Right ventricle myocardium superior (tissue), 1 donor: ENCODE data around the gene JAKMIP3. TPM values are rescaled to one million over a fixed set of nuclear protein-coding genes. Genes with fewer than 3 reads are reported as not detected.
"Not testable (repeated sequence)": the region's sequence is repeated elsewhere in the genome, so short reads cannot be mapped to it uniquely, and the experiment has no call there.

Source experiments
- ATAC-seq: fragments of 200-7000 bp; cut with Tn5 transposase; one replicate; pipeline ENCODE4 v1.9.1; 2020; ENCODE audit warnings: mild to moderate bottlenecking; ENCODE audit not compliant: poor library complexity
- DNase-seq: peaks from one replicate; pipeline ENCODE4 v3.0.0-alpha.2; 2020
- intact Hi-C: fragments of 100-400 bp; cut with DNase I; formaldehyde crosslinking; loops from one replicate; pipeline ENCODE4 v1.11.2; 2022
- total RNA-seq: library from RNA; stranded (reverse); fragmentation: NEBNext Ultra II Directional; extraction: Animal tissue kit (Norgen Biotek cat#: 25700); gene quantifications from one replicate; pipeline ENCODE4 v1.2.1, GENCODE V29; 2021
- donor health status: DM: no; HTN: yes; CAD: no; lungs with severe emphysema.

The JAKMIP3 gene
- total RNA-seq, 1 donor from 2014 or later: 1.5 TPM

DNA sequence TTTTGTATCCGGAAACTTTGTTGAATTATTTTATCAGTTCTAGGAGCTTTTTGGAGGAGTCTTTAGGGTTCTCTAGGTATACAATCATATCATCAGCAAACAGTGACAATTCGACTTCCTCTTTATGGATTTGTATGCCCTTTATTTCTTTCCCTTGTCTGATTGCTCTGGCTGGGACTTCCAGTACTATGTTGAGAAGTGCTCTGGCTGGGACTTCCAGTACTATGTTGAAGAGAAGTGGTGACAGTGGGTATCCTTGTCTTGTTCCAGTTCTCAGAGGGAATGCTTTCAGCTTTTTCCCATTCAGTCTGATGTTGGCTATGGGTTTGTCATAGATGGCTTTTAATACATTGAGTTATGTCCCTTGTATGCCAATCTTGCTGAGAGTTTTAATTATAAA, 18.6 kb downstream of the JAKMIP3 start:
- intact Hi-C loops, ATAC-seq, DNase-seq: not testable (repeated sequence)

DNA sequence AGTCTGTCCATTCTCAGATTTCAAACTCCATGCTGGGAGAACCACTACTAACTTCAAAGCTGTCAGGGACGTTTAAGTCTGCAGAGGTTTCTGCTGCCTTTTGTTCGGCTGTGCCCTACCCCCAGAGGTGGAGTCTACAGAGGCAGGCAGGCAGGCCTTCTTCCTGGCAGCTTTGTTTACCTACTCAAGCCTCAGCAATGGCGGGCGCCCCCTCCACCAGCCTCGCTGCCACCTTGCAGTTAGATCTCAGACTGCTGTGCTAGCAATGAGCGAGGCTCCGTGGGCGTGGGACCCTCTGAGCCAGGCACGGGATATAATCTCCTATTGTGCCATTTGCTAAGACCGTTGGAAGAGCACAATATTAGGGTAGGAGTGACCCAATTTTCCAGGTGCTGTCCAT, 27.5 kb downstream of the JAKMIP3 start:
- DNase-seq, ATAC-seq, intact Hi-C loops: not testable (repeated sequence)

DNA sequence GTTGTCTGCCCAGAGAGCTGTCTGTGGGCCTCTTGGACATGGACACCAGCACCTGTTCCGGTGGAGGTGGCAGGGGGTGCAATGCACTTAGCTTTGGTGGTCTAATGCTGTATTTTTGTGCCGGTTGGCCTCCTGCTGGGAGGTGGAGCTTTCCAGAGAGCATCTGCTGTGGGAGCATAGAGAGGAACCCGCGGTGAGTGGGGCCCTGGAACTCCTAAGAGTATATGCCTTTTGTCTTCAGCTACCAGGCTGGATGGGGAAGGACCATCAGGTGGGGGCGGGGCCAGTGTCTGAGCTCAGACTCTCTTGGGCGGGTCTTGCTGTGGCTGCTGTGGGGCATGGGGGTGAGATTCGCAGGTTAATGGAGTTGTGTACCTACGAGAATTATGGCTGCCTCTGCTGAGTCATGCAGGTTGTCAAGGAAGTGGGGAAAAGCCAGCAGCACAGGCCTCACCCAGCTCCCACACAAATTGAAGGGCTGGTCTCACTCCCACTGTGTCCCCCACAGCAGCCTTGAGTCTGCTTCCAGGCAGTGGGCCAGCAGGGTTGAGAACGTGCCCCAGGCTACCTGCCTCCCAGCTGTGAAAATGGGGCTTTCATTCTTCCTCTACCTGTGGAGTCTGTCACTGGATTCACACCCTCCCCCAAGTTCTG, 29.0 kb downstream of the JAKMIP3 start:
- DNase-seq: no peak
- no peak for ATAC-seq
- intact Hi-C loops: no loop called here

DNA sequence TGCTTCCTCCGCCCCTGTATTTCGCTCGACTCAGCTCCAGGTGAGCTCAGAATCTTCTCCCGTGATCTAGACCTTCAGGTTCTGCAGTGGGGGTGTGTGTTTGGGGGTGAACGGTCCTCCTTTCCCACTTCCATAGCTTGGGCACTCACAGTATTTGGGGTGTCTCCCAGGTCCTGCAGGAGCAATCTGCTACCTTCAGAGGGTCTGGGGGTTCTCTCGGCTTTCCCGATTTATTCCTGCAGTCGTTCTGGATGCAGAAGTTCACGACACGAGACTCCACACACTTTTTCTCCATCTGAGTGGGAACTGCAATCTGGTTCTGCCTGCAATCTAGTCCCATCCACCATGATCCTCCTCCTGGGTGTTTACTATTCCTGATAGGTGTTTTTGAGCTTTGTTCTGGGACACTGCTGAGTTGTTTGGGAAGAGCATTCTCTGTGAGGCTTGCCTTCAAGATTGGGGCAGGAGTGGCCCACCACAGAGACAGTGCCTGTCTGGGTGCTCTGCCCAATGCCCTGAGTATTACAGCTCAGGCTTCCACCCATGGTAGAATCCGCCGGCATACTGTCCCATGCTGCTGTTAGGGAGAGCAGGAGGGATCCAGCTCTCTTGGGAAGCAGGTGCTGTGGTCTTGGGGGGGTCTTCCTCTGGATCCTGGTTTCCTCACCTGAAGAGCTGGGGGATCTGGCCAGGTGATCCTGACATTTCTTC, 29.8 kb downstream of the JAKMIP3 start:
- ATAC-seq (peak; percentile 27), DNase-seq (no peak)
- intact Hi-C loops: no loop called here

DNA sequence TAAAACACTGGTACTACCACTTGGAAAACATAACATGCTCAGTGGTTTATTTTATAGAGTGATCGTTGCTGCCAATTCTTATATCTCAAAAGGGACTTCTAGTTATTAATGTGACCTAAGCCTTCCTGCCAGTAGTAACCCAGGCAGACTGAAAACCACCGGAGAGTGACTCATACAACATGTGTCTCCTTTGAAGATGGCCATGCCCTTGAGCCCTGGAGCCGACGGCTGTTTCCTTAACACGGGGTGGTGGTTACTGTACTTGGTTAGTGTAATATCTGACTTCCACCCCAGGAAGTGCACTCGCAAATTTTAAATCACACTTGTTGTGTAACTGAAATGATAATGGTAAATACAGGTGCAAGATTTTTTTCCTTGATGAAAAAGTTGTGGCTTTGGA, 30.5 kb downstream of the JAKMIP3 start:
- no peak for DNase-seq
- intact Hi-C loops: no loop called here
- peak; percentile 88 for ATAC-seq

DNA sequence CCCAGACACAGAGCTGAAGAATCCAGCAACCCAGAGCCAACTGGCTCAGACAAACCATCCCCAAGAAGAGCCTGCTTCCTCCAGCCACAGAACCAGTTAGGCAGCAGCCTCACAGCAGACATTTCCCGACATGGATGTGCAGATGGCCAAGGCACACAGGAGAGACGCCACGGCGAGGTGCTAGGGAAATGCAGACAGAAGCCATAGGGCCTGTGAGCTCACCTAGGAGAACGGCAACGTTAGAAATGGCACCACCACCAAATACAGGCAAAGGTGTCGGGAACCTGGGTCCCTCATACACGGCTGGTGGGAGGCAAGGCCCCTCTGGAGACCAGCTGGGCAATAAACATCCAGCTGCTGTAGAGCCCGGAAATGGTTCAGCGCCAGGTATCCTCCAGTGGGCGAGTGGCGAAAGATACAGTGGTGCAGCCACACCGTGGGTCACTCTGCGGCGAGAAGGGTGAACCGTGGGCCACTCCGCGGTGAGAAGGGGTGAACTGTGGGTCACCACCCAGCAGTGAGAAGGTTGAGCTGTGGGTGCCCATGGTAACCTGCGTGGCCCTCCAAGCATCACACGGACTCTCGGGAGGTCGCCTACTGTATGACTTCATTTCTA, 31.2 kb downstream of the JAKMIP3 start:
- DNase-seq: no peak
- no peak for ATAC-seq
- intact Hi-C loops: no loop called here

DNA sequence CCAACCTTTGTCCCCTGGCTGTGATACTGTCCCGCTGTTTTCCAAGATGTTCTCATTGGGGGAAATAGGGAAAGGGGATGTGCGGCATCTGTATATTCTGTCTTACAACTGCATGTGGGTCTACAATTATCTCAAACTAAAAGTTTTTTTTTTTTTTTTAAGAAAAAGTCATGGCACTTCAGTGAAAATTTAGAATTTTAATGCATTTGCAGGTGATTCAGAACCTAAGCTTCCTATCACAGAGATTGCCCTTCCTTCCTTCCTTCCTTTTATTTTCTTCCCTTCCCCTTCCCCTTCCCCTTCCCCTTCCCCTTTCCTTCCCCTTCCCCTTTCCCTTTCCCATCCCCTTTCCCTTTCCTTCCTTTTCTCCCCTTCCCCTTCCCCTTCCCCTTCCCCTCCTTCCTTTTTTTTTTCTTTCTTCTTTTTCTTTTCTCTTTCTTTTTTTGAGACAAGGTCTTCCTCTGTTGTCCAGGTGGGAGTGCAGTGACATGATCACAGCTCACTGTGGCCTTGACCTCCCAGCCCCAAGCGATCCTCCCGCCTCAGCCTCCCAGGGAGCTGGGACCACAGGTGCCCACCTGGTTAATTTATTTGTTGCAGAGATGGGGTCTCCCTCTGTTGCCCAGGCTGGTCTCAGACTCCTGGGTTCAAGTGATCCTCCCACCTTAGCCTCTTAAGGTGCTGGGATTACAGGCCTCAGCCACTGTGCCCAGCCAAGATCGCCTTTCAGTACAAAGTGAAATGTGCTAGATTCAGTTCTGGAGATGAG, 32.0 kb downstream of the JAKMIP3 start:
- DNase-seq: no peak
- intact Hi-C loops: no loop called here

DNA sequence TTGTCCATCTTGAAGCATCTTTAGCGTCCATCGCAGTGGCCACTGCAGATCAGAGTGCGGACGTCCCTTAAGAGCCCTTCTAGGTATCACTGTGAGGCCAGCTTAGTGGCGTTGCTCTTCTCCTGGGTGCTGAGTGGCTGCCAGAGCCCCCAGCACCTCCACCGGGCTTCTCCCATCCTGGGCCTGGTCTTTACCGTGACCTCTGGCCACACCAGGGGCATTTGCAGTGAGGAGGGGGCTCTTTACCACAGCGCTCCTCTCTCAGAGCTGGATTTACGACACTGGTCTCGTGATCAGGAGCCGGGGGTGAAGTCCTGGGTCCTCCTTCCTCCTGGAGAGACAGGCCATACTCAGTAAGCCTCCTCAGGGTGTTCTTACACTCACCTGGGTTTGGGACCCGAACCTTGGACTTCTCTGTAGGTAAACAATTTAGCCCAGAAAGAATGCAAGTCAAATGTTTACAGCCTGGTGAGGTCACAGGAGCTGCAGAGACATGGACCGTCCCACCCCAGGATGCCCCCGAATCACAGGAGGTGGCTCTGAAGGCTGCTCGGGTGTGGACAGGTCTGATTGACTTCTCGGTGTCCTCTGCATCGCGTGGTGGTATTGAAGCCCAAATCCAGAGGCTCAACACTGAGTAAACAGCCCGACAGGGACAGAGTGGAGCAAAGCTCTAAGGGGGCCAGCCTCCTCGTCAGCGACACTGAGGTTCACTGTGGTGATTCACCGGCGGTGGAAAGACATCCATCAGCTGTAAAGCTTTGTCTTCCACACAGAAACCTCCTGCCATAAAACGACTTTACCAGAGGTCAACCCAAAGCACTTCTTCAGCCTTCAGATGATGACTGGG, 33.0 kb downstream of the JAKMIP3 start:
- intact Hi-C loops: no loop called here
- DNase-seq: peak; percentile 18
- ATAC-seq: no peak

More for the DNA sequence above, 32.0 kb downstream of the JAKMIP3 start:
- no peak for ATAC-seq

DNA sequence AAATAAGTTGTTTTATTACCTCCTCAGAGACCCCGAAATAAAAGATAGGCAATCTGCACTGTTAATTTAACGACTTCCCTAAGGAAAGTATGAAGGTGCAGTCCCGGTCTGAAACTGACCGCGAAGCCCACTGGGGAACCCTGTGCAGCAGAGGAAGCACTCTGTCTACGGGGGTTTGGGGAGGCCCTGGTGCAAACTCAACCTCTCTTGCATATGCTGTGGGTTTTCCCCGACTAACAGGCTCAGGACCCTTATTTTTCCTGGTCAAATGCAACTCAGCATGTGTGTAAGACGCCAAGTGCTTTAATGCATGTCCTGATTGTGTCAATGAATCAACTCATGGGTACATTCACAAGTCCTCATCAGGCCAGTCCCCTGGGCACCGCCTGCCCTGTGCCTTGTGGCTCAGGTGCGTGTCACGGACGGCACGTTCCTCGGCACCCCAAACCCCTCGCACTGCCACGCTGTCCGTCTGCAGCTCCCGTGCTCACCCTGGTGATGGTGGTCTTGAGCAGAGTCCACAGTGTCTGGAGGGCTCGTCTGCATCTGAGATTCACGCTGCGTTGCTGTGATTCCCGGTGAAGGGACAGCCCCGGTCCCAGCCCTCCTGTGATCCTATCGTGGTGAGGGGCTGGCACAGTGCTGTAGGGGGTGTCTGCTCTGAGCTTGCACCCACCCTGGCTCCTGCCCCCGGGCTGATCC, 33.8 kb downstream of the JAKMIP3 start:
- intact Hi-C loops: no loop called here
- DNase-seq (peak; percentile 26), ATAC-seq (no peak)

DNA sequence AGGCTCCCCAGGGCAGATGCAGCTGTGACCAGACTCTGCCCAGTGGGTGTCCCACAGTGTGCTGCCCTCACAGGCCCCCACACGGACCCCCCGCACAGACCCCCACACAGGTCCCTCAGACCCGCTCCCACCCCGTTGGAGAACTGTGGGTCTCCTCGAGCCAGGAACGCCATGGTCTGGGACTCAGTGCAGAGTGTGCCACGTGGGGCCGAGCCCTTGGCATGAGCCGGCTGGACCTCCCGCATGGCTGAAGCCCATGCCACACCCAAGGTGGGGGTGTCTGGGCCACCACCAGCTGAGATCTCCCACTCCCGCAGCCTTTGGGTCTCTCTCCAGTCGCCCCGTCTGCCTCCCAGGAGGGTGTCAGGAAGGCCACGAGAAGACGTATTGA, 34.3 kb downstream of the JAKMIP3 start:
- DNase-seq: no peak
- no peak for ATAC-seq
- intact Hi-C loops: no loop called here

DNA sequence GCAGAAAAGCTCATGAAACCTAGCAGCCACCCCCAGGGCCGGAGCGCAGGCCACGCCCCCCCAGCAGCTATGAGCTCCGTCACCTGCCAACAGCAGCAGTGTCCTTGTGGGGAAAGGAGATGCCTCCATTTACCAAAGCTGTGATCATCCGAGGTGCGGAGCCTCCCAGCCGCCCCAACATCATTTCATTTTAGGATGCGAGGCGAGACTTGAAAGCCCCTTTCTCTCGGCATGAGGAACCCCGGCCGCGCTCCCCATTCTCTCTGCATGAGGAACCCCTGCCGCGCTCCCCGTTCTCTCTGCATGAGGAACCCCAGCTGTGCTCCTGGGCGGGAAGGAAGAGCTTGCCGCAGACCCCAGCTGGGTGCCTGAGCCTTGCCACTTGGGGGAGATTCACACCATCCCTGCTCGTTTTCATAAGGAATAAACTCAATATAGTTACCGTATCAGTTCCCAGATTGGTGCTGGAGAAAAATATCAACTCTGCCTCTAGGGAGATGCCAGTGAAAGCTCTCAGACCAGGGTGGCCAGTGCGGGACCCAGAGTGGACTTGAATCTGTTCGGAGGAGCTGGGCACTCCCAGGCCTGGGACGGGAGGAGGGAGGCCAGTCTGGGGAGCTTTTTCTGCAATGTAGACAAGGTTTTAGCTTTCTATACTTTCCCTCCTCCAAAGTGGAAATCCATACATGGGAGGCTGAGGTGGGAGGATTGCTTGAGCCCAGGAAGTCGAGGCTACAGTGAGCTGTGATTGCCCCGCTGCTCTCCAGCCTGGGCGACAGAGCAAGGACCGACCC, 35.0 kb downstream of the JAKMIP3 start:
- intact Hi-C loops: no loop called here
- no peak for ATAC-seq
- DNase-seq: no peak

DNA sequence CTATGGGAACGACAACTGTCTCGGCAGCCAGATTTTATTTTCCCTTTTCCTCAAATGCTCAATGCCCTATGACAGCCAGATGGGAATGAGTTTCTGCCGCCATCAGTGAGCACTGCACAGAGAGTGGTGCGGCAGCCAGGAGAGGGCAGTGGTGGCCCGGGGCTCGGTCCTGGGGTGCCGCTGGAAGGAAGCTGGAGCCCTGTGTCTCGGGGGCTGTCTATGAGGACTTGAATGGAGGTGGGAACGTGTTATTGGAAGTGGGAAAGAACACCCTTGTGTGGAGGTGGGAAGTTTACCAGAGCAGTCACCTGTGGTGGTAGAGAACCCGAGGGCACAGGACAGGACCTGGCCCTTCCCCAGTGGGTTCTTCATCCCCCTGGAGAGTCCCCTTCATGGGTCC, 35.8 kb downstream of the JAKMIP3 start:
- DNase-seq: no peak
- intact Hi-C loops: no loop called here
- no peak for ATAC-seq

DNA sequence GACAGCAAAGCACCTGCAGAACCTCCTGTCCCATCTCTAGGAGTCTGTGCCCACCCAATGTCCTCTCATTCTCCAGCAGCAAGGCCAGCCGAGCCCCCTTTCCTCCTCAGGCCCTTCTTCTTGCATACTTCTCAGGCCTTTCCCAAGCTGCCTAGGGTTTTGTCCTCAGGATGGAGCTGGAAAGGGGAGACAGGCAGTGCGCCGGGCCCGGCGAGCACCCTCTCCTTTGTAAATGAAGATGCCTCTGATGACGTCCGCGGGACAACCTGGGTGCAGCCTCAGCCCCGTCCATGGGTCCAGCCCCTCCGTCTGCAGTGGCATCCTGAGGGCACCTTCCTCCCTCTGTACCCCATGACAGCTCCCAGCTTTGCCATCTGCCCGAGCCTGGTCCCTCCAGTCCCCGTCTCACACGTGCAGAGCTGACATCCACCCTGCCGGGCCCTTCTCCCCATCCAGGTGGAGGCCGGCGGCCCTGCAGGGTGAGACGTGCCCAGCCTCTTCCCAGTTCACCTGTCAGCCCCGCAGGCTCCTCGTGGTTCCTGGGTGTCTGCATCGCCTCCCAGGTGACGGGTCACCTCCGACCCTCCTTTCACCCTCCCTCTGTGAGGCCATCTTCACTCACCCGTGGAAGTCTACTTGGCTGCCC, 36.4 kb downstream of the JAKMIP3 start:
- intact Hi-C loops: no loop called here
- DNase-seq: no peak
- no peak for ATAC-seq

DNA sequence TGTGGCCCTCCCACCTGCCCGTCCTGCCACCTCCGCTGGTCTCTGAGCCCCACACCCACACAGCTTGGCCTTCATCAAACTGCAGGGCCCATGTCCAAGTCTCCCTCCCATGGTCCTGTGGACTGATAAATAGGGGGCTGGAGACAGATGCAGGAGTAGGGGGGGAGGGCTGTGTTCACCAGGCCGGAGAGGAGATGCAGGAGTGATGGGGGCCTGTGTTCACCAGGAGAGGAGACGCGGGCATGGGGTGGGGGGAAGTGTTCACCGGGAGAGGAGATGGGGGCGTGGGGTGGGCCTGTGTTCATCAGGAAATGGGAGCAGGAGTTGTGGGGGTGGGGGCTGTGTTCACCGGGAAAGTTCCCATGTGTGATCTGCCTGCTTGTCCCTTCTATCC, 37.0 kb downstream of the JAKMIP3 start:
- intact Hi-C loops: no loop called here
- DNase-seq (no peak), ATAC-seq (no peak)

DNA sequence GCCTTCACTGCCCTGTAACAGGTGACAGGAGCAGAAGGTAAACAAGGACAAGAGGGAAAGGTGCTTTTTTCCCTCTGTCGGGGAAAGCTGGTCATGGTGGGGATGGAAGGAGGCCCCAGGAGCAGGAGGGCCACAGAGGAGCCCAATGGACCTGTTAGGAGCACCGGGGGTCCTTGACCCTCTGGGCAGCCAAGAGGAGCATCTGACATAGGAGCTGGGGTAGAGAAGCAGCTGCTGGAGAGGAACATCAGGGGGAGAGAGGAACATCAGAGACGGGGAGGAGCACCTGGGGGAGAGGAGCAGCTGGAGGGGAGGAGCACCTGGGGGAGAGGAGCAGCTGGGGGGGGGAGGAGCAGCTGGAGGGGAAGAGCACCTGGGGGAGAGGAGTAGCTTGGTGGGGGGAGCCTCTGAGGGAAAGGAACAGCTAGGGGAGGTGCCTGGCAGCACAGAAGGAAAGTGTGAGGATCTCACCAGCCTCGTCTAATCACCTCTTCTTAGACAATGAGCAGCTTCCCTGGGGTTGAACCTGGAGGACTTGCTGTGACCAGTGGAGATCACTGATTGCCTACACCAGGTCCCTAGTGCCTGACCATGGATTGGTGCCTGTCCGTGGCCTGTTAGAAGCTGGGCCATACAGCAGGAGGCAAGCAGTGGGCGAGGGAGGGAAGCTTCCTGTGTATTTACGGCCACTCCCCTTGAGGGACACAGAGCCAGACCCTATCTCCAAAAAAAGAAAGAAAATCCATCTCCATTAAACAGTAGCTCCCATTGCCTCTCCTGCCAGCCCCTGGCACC, 37.6 kb downstream of the JAKMIP3 start:
- no peak for DNase-seq
- ATAC-seq: no peak
- intact Hi-C loops: no loop called here

DNA sequence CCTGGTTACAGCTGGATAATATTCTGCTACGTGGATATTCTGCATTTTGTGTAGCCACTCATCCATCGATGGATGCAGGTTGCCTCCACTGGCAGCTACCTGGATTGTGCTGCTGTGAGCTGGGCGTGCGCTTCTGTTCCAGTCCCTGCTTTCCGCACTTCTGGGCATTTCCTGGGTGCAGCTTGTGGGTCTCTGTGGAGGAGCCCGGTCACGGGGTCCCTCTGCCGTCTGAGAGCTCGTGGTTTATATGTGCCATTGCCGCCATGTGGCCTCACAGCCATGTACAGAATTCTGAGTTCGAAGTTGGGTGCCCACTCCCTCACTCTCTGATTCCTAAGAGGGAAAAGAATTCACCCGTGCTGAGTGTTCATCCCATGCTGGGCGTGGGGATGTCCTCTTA, 38.3 kb downstream of the JAKMIP3 start:
- ATAC-seq: no peak
- DNase-seq: no peak
- intact Hi-C loops: no loop called here
